Measurements from ENCODE around the gene BCAN.

DNA sequence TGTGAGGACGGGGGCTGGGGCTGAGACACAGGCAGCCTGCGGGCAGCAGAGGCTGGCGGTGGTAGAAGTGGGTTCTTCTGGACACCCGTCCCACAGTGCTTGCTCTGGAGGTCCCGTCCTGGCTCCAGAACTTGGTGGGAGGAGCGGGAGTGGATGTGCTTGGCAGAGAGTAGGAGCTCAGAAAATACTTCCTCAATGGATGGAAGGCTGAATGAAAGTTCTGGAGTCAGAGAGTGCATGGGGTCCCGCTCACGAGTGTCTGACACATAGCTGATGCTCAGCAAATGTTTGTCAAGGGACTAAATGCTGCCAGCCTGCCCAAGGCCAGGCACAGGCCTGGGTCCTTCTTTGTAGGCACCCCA is 48.7 kb downstream of the BCAN start:
- no peak for TF ChIP-seq TAF1 (IDR thresholded peaks at IDR 0.05; ENCODE audit: borderline replicate concordance, insufficient read depth, low read length)
- no peak for TF ChIP-seq SIN3A (IDR thresholded peaks at IDR 0.05; ENCODE audit: borderline replicate concordance, insufficient read depth, low read length)
